Thymus (tissue), 11 donors: ENCODE results near the gene MMP3. TPM values are rescaled to one million over a fixed set of nuclear protein-coding genes. Genes with fewer than 3 reads are reported as not detected.

ENCODE experiments used
- DNase-seq, 9 donors: peaks; one replicate each; pipeline ENCODE4 v3.0.0-alpha.2; 2013; ENCODE audit warnings: low spot score in 9 of 9, low read depth in 6 of 9, missing footprints in 1 of 9
- H3K27ac ChIP-seq, 2 donors: one replicate each; pipeline ENCODE4 v1.5.1; 2013; ENCODE audit warnings: control low read depth in 1 of 2, low read depth in 1 of 2, low read length in 1 of 2, mild to moderate bottlenecking in 1 of 2, moderate library complexity in 1 of 2
- H3K27me3 ChIP-seq, 2 donors: one replicate each; pipeline ENCODE4 v1.5.1; 2013; ENCODE audit warnings: low read length in 1 of 2; ENCODE audit not compliant: control insufficient read depth in 2 of 2, insufficient read depth in 1 of 2
- H3K36me3 ChIP-seq, 2 donors: one replicate each; pipeline ENCODE4 v1.5.1; 2013; ENCODE audit warnings: low read length in 1 of 2, mild to moderate bottlenecking in 1 of 2, moderate library complexity in 1 of 2; ENCODE audit not compliant: control insufficient read depth in 2 of 2, insufficient read depth in 2 of 2
- H3K4me1 ChIP-seq, 2 donors: one replicate each; pipeline ENCODE4 v1.5.1; 2013; ENCODE audit warnings: low read length in 2 of 2; ENCODE audit not compliant: control insufficient read depth in 2 of 2, insufficient read depth in 2 of 2
- H3K4me3 ChIP-seq, 2 donors: one replicate each; pipeline ENCODE4 v1.5.1; 2013; ENCODE audit warnings: low read length in 2 of 2, control low read depth in 1 of 2, mild to moderate bottlenecking in 1 of 2
- H3K9me3 ChIP-seq, 2 donors: one replicate each; pipeline ENCODE4 v1.5.1; 2013; ENCODE audit warnings: low read length in 1 of 2, mild to moderate bottlenecking in 1 of 2; ENCODE audit not compliant: control insufficient read depth in 2 of 2, insufficient read depth in 1 of 2
- WGBS: extraction: QIAGEN DNeasy Blood & Tissue Kit; methylation state at CpG from one replicate; pipeline ENCODE4 v1.1.7; 2013; 5-methylcytosine and 5-hydroxymethylcytosine counted together
- polyA plus RNA-seq: library from polyadenylated mRNA; stranded (reverse); fragments of 200-250 nt; gene quantifications from one replicate; pipeline ENCODE4 v1.2.3, GENCODE V29; 2013
- total RNA-seq: library from RNA; stranded (reverse); fragments of 120-200 nt; gene quantifications from one replicate; pipeline ENCODE4 v1.2.4, GENCODE V29; 2013
- donor health status: healthy.

MMP3 gene
- total and polyA plus RNA-seq, 2 donors, result 0.28 to 0.48 TPM

DNA sequence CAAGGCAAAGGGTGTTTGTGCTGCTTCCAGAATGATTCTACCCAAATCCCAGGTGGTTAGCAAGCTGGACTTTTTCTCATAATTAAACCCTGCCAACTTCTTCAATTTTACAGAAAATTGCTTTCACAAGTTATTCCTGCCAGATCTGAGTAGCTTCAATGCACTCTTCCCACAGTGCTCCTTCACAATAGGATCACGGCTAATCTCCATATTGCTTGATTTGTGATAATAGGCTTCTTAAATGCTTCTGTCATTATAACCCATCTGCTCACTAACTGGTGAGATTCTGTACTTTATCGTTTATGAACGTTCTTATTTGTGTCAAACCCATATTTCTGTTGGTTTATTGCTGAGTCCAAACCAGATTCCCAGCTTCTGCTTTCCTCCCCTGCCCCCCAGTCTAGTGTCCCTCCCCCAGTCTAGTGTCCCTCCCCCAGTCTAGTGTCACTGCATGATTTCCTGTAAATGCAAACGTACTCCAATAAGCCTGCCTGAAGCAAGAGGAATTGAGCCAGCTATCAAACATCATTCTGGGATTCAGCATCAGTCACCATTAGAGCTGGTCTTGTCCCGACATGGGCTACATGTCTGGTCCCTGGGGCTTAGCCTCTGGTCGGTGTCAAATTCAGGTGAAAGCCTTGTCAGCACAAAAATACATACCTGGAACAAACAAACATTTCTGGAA is 14.0 kb downstream of the MMP3 start:
- no peak for DNase-seq
- Histone ChIP-seq H3K9me3 (peaks cover 0 to 3% of the 10 kb centered on the region in 2 donors), H3K27ac (no peak overlapping the region), H3K36me3 (no peaks in the 10 kb centered on the region), H3K27me3 (peaks cover 0 to 19% of the 10 kb centered on the region in 2 donors), H3K4me3 (no peak overlapping the region), H3K4me1 (no peaks in the 10 kb centered on the region)
- WGBS, result 71% methylated on average over 6 of the region's 6 CpGs

DNA sequence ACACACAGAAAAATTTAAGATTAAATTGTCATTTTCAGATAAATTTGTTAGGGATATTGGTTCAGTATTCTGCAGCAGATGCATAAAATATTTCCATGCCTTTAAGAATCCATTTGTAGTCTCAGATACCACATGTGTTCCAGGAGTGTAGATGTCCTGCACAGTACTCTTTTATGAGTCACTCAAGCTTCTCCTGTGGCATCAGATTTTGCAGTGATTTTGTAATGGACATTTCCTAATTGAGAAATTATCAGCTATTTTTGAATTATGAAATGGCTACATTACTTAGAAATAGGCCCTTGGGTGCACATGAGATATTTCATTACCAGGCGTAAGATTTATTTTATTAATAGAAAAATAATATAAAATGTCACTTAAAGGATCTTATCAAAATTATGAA is 18.9 kb downstream of the MMP3 start:
- Histone ChIP-seq H3K27ac (no peak overlapping the region), H3K4me3 (no peak overlapping the region), H3K9me3 (peaks cover 0 to 3% of the 10 kb centered on the region in 2 donors), H3K36me3 (no peaks in the 10 kb centered on the region), H3K27me3 (peaks cover 0 to under 1% of the 10 kb centered on the region in 2 donors), H3K4me1 (no peaks in the 10 kb centered on the region)
- WGBS, result 99% methylated on average over 1 of the region's 1 CpG
- DNase-seq, result no peak

DNA sequence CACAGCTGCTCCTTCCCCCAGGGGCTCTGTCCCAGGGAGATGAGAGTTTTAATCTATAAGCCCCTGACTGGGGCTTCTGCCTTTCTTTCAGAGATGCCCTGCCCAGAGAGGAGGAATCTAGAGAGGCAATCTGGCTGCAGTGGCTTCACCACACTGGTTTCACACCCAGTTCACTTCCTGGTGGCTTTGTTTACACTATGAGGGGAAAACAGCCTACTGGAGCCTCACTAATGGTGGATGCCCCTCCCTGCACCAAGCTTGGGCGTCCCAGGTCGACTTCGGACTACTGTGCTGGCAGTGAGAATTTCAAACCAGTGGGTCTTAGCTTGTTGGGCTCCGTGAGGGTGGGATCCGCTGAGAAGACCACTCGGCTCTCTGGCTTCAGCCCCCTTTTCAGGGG is 23.9 kb downstream of the MMP3 start:
- Histone ChIP-seq H3K4me1 (no peaks in the 10 kb centered on the region), H3K4me3 (no peak overlapping the region), H3K27me3 (no peaks in the 10 kb centered on the region), H3K36me3 (no peaks in the 10 kb centered on the region), H3K27ac (no peak overlapping the region), H3K9me3 (no peaks in the 10 kb centered on the region)
- WGBS, result 70% methylated on average over 6 of the region's 6 CpGs
- DNase-seq, result no peak

DNA sequence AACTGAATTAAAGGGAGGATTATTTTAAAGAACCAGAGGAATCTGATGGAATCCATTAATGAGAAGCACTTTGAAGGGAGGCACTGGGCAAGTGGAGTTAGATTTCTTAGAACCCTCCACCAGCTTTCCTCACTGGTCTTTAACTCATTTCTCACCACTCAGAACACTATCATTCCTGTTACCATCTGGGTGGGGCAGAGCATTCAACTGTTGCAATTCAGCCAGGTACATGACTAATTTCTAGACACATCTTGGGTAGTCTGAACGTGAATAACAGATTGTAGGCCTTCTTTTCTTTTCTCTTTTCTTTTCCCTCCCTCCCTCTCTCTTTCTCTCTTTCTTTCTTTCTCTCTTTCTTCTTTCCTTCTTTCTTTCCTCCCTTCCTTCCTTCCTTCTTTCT is 29.9 kb downstream of the MMP3 start:
- no peak for DNase-seq
- no peaks in the 10 kb centered on the region for H3K9me3 ChIP-seq
- H3K4me3 ChIP-seq, result no peak overlapping the region
- 89% methylated on average over 1 of the region's 1 CpG for WGBS
- H3K4me1 ChIP-seq, result no peaks in the 10 kb centered on the region
- H3K36me3 ChIP-seq, result no peaks in the 10 kb centered on the region
- H3K27me3 ChIP-seq, result no peaks in the 10 kb centered on the region
- no peak overlapping the region for H3K27ac ChIP-seq

DNA sequence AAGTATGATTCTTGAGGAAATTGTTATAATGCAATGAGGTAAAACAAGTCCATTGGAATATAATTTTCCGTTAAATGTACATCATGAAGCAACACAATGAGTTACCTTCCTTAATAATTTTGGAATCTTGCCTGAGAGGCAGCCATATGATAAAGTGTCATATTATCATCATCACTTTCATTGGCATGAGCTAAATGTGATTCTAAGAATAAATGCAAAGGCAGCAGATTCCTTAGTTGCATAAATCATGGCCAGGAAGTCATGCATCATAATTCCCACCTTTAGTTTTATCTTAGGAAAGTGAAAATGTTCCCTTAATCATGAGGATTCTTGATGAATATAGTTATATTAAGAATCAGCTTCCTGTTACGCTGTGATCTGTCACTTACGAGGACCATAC is 31.2 kb downstream of the MMP3 start:
- WGBS, result 87% methylated on average over 3 of the region's 3 CpGs
- peaks cover 0 to 3% of the 10 kb centered on the region in 2 donors for H3K9me3 ChIP-seq
- no peak overlapping the region for H3K4me3 ChIP-seq
- no peak for DNase-seq
- no peak overlapping the region for H3K27ac ChIP-seq
- no peaks in the 10 kb centered on the region for H3K4me1 ChIP-seq
- no peaks in the 10 kb centered on the region for H3K36me3 ChIP-seq
- no peaks in the 10 kb centered on the region for H3K27me3 ChIP-seq

DNA sequence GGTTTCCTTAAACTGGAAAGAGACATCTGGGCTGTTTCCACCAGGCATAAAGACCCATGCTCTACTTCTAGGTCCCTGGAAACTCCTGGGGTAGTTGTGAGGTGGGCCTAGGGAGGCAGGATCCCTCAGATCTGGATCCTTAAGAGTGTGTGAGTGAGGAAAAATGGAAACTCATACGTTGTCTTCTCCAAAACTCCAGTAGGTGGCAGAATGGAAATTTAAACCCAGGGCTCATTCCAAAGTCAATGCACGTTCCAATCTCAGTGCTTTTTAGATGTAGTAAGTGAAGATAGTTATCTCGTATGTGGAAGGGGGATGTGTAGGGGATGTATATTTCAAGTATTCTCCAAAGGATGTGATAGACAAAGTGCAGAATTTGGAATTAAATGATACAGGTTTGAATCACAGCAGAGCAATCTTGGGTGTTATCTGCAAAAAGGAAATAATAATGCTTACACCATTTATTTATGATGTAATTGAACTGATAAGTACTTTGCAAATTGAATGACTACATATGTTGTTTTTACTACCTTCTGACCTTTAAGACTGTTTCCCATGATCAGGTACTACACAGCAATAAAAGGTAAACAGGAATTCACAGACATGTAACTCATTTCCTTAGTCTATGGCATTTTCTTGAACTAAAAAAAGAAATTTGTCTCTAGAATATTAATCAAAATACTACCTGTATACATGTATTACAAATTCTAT is 32.3 kb downstream of the MMP3 start:
- no peaks in the 10 kb centered on the region for H3K4me1 ChIP-seq
- H3K36me3 ChIP-seq, result no peaks in the 10 kb centered on the region
- no peaks in the 10 kb centered on the region for H3K27me3 ChIP-seq
- no peak overlapping the region for H3K27ac ChIP-seq
- 21% methylated on average over 3 of the region's 3 CpGs for WGBS
- DNase-seq, result no peak
- H3K4me3 ChIP-seq, result no peak overlapping the region
- peaks cover 0 to 3% of the 10 kb centered on the region in 2 donors for H3K9me3 ChIP-seq

DNA sequence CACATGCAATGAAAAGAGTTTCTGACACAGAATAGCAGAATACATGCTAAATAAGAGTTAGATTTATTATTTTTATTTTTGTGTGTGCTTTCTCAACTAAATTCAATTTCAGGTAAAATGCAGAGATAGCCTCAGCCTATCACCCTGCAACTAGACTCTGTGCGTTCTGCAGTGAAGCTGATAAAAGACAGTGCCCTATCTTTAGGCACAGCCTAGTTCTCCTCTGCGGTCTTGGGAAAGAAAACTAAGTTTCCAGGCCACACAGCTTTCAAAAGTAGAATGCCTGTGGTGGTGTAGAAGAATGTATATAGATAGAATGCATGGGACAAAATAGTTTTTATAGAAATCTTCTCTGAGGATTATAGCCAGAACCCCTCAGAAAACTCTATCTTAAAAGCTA is 33.4 kb downstream of the MMP3 start:
- H3K27ac ChIP-seq, result no peak overlapping the region
- 89% methylated on average over 2 of the region's 2 CpGs for WGBS

DNA sequence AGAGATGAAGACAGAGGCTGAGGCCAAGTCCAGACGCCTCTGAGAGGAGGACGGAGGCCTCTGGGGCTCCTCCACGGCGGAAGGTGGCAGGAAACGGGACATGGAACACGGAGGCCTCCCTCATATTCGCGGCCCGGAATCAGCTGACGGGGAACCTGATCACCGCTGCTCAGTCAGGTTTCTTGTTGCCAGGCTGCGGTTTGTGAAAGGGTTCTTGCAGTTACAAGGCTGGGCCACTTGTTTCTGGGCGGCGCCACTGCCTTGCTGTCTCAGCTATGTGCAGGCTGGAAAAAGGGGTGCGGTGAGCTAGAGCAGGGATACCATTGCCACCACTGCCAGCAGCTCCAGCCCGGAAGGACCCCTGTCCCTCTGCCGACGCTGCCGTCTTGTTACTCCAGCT is 35.5 kb downstream of the MMP3 start:
- H3K36me3 ChIP-seq, result no peaks in the 10 kb centered on the region
- H3K9me3 ChIP-seq, result peaks cover 0 to 3% of the 10 kb centered on the region in 2 donors
- no peak overlapping the region for H3K27ac ChIP-seq
- H3K4me3 ChIP-seq, result no peak overlapping the region
- no peaks in the 10 kb centered on the region for H3K27me3 ChIP-seq
- no peaks in the 10 kb centered on the region for H3K4me1 ChIP-seq
- peak in 1 of 9 donors; percentile 11 for DNase-seq
- 51% methylated on average over 19 of the region's 19 CpGs for WGBS

More for the DNA sequence above, 33.4 kb downstream of the MMP3 start:
- Histone ChIP-seq H3K27me3 (no peaks in the 10 kb centered on the region), H3K9me3 (peaks cover 0 to 3% of the 10 kb centered on the region in 2 donors), H3K36me3 (no peaks in the 10 kb centered on the region), H3K4me3 (no peak overlapping the region), H3K4me1 (no peaks in the 10 kb centered on the region)
- no peak for DNase-seq

DNA sequence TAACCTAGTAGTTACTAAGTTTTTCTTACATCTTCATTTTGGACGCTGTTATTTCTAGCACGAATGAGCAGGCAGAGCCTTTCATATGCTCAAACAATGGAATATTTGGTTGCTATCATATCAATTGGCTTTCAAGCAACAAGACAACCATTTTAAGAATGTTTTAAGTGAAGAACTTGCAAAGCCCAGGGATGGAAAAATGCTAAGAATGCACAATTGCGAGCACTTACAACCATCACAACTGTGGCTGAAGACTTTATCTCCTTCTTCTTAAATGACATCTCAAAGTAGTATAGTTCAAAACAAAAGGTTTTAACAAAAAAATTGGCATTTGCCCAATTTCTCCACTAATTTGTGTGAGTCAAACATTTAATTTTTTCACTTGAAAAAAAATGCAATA is 37.1 kb downstream of the MMP3 start:
- peaks cover 0 to 3% of the 10 kb centered on the region in 2 donors for H3K9me3 ChIP-seq
- WGBS, result 95% methylated on average over 3 of the region's 3 CpGs
- DNase-seq, result no peak

More for the DNA sequence above, 37.1 kb downstream of the MMP3 start:
- Histone ChIP-seq H3K36me3 (no peaks in the 10 kb centered on the region), H3K4me3 (no peak overlapping the region), H3K27me3 (no peaks in the 10 kb centered on the region), H3K27ac (no peak overlapping the region), H3K4me1 (no peaks in the 10 kb centered on the region)
